SU-DHL-6 (cell line): ENCODE results near the gene NPHP4.
"Not testable (repeated sequence)": the region's sequence is repeated elsewhere in the genome, so short reads cannot be mapped to it uniquely, and the experiment has no call there.

ENCODE experiments used
- EZH2phosphoT487 ChIP-seq: fragments of 200-600 bp; sonication (generic), shearing (Covaris generic); conservative IDR thresholded peaks from 2 replicates; pipeline ENCODE4 v1.6.1; 2018; ENCODE audit warnings: mild to moderate bottlenecking, antibody characterized with exemption, low read length, moderate library complexity, mixed read lengths
- TF ChIP-seq, protein P1 (sequence below): fragments of 200-600 bp; sonication (generic); IDR thresholded peaks from one replicate; pipeline ENCODE4 v1.5.1; 2017; ENCODE audit warnings: antibody characterized with exemption, mild to moderate bottlenecking, low read length, moderate library complexity; ENCODE audit not compliant: insufficient read depth, poor library complexity, severe bottlenecking

DNA sequence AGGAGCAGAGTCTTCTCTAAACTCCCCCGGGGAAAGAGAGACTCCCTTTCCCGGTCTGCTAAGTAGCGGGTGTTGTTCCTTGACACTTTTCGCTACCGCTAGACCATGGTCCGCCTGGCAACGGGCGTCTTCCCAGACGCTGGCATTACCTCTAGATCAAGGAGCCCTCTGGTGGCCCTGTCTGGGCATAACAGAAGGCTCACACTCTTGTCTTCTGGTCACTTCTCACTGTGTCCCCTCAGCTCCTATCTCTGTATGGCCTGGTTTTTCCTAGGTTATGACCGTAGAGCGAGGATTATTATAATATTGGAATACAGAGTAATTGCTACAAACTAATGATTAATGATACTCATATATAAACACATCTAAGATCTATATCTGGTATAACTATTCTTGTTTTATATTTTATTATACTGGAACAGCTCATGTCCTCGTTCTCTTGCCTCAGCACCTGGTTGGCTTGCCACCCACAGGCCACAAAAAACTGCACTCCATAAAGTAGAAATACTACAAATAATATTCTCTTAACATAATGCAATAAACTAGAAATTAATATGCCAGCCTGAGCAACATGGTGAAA, 98.4 kb downstream of the NPHP4 start:
- TF ChIP-seq, protein P1, sequence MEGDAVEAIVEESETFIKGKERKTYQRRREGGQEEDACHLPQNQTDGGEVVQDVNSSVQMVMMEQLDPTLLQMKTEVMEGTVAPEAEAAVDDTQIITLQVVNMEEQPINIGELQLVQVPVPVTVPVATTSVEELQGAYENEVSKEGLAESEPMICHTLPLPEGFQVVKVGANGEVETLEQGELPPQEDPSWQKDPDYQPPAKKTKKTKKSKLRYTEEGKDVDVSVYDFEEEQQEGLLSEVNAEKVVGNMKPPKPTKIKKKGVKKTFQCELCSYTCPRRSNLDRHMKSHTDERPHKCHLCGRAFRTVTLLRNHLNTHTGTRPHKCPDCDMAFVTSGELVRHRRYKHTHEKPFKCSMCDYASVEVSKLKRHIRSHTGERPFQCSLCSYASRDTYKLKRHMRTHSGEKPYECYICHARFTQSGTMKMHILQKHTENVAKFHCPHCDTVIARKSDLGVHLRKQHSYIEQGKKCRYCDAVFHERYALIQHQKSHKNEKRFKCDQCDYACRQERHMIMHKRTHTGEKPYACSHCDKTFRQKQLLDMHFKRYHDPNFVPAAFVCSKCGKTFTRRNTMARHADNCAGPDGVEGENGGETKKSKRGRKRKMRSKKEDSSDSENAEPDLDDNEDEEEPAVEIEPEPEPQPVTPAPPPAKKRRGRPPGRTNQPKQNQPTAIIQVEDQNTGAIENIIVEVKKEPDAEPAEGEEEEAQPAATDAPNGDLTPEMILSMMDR = not testable (repeated sequence)
- not testable (repeated sequence) for TF ChIP-seq EZH2phosphoT487
